Stimulated activated naive CD4-positive, alpha-beta T cell treated with Interleukin-2 at 50 U/mL for 16 hours (primary cell): ENCODE measurements around the gene SLC25A51.
"Not testable (repeated sequence)": the region's sequence is repeated elsewhere in the genome, so short reads cannot be mapped to it uniquely, and the experiment has no call there.

Experiments
- DNase-seq: peaks from one replicate; lab custom pipeline; 2025; lab: John Stamatoyannopoulos, UW

The SLC25A51 gene

DNA sequence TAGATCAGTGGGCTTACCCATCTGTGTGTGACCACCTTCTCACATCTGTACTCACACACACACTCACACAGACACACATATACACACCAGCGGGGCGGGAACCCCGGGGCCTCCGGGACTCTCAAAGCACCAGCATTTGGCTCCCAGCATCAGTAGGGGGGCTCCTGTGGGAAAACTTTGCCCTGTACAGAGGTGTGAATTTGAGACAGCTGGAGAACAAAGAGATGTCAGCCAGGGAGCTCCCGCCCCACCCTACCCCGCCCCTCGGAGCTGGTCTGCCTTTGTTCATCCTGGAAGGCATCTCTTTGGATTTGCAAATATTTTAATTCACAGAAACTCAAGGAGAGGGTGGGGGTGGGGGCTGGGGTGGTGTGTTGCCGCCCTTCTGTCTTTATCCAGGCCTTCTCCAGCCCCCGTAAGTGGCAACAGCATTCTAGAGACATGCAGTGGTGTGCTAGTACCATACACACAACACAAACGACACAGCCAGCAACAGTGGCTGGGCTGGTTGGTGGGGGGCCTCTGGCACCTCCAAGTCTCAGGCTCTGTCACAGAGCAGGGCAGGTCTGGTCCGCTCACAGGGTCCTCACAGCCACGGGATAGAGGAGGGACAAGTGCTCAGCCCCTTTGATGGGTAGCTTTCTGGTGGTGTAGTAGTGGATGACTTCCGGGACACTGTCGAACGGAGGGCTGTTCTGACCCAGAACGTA, 15.5 kb upstream of the SLC25A51 start:
- no peak for DNase-seq

DNA sequence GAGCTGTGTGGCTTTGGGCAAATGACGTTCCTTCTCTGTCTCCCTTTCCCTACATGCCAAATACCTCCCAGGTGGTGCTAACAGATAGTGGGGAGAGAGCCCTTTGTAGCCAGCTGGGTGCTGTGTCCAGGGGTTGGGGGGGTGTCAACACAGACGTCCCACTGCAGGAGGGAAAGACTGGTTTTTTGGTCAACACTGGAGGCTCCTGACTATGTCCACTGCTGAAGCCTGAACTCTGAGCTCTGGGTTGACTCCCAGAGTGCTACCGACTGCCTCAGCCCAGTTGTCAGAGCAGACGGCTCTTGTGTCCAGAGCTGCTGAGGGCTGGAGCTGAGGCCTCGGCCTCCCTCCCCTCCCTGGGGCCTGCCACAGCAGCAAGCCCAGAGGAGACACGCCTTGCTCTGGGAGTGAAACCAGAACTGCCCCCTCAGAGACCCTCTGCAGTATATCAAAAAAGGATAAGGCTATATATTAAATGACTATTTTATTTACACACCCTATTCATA, 14.8 kb upstream of the SLC25A51 start:
- DNase-seq: no peak

DNA sequence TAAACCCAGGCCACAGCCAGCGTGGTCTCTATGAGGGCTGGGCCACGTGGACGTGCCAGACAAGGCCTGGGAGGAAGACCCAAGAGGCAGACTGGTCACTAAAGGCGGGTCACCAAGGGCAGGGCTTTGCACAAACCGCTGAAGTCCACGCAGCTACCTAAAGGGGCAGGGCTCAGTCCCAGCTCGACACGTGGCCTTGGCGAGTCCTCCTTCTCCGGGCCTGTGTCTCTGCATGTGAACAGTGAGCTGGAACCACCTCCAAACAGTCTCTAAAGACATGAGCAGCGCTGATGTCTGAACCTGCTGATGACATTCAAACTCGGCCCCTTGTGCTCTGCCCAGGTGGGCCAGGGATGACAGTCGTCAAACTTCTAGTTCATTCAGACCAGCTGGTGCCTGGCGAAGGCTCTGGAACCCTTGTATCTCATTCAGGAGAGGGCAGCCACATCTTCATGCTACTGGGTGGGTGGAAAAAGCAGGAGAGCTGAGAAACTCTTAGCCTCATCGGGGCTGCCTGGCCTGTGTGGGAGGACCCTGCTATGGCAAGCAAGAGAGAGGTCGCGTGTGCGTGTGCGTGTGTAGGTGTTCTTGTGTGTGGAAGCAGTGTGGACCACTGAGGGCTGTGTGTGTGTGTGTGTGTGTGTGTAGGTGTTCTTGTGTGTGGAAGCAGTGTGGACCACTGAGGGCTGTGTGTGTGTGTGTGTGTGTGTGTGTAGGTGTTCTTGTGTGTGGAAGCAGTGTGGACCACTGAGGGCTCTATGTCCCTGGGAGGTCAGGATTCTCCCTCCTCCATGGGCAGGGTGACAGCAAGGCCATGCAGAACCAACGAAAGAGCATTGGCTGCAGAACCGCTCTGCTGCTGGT, 14.1 kb upstream of the SLC25A51 start:
- DNase-seq: no peak

DNA sequence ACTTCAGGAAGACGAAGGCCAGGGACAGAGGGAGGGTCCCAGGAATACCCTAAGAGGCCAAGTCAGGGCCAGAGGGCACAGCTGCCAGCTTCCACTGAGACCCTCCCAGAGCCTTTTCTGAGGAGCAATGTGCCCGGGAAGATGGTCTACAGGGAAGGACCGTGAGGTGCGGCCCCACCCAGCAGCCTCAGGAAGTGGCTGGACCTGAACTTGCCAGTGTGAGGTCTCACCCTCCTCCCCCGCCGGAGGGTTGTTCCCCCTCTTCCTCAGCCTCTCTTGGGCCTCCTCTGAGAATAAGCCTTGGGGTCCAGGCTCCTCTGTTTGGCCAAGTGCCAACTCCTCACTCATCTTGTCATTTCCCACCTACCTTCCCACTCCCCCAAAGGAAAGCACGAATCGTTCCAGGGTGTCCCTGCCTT, 13.4 kb upstream of the SLC25A51 start:
- DNase-seq: no peak

DNA sequence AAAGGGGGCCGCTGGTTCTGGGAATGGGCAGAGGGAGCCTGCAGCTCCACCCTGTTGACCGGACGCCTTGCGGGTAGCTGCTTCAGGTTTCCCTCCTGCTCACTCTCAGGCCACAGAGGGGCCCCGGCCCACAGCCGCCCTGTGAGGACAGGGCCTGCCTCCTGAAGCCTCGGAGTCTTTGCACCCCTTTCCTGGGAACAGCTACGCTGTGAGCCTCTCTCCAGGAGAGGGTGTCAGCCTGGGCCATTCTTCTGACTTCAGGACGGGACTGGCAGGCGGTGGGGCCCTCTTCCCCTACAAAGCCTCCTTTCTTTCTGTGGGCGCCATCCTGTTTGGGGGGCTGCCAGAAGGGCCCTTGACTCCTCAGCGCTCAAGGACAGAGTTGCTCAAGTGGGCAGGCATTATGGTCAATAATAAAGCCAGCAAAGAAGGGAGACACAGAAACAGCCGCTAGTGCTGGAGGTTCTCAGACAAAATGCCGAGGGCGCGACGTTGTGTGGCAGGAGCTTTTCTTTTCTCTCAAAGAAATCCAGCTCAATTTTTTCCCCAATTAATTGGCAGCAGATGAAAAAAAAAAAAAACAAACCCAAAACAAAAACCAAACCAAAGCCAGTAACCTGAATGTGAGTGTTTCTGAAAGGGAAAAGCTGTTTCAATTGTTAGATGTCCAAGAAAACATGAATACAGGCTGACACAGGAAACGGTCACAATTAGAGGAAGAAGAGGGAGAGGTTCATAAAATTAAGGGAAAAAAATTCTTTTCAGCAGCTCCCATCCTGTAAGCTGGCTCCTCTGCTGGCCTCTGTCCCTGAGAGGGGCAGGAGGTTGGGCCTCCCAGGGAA, 12.8 kb upstream of the SLC25A51 start:
- no peak for DNase-seq

DNA sequence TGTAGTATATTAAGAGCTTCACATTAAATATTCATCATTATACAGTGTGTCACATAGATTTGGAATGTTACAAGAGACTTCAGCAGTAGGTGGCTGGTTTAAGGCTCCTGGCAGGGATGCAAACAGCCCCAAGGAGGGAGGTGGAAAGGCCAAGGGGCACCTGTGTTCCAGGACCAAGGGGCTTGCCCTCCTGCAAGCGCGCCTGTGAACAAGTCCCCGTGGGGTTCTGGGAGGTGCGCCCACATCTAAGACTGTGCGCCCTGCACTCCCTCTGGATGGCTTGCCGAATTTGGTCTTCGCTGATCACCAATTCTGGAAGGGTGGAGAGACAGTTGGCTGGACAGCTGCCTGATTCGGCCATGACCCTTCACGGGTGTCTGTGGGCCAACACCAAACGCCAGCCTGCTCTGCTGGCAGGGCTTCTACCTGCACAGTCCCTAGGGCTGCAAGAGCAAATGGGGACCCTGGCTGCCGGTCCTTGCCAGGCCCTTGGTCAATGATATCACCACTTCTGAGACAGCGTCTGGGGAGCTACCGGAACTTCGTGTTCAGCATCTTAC, 12.1 kb upstream of the SLC25A51 start:
- no peak for DNase-seq

DNA sequence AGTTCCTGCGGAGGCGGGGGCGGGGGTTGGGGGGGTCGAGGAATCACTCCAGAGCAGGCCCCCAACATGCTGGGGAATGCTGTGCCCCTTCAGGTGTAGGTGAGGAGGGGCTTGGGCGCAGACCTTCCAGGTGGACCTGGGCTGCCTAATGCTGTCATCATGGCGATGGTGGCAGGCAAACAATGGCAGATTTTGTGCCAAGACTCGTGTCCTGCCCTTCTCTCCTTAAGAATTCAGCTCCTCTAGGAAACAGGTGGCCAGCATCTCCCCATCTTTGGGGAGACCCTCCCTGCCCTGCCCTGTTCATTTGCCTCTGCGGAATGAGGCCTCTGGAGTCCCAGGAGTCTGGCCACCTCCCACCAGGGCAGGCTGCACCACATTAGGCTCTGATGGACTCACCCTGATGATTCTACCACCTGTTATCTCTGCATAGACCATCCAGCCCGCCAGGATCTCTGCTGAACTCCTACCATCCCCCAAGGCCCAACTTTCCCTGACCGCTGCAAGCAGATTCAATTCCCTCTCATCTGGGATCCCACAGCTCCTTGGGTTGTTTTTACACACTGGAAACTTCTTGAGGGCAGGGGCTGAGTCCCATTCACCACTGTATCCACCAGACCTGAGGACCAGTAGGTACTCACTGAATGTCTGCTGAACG, 10.9 kb upstream of the SLC25A51 start:
- no peak for DNase-seq

DNA sequence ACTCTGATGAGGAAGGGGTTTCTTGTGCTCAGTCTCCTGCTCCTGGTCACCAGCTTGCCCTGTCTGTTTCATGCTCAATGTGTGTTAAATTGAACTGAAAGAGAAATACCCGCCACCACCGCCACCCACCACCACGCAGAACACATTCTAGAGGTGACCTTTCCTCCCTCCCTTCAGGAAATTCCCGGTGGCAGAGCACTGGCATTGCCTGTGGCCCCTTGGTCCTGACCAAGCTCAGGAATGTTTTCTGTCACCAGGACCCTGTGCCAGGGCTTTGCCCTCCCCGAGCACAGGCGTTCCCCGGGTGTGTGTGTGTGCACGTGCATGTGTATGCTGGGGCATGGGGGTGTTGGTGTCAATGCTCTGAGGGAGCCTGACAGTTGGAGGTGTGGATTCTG, 10.2 kb upstream of the SLC25A51 start:
- DNase-seq: no peak

DNA sequence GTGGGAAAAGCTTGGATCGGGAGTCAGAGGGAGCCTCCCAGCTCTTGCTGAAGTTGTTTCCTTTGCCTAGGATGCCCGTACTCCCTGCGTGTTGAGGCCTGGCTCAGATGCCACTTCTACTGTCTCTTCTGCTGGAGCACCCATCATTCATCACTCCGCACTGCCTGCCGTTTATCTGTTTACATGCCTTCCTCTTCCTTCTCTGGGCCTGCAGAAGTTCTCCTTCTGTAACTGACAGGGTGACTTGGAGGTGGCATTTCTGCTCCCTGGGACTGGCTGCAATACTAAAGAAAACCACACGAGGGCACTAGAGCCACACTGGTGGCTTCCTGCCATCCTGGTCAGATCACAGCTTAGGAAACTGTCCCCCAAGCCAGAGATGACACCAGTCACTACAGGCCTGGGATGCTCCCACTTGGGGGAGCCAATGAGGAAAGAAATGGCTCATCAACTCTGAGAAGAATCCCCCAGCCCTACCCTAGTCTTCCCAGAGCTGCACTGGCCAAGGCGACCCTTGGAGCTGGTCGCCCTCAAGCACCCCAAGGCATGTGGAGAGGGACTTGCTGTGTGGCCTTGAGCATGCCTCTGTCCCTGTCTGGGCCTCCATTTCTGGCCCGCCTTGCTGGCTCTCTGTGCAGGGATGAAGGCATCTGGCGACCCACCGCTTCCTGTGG, 9.7 kb upstream of the SLC25A51 start:
- DNase-seq: peak; percentile 68

DNA sequence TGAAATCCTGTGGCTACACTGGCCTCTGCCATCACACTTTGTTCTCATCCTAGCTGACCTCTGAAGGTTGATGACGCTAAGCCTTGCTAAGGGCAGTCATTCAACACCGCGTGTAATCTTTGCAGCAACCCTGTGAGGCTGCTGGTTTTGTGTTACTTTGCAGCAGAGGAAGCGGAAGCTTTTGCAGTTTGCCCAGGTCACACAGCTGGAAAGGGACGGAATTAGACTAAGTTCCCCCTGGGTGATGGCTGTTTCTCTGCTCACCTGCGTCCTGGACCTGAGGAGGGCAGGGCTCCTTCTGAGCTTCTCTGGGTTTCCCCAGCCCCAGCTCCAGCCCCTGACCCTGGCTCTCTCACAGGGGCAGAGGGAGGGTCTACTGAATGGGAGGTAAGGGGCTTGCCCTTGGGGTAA, 7.3 kb upstream of the SLC25A51 start:
- no peak for DNase-seq

DNA sequence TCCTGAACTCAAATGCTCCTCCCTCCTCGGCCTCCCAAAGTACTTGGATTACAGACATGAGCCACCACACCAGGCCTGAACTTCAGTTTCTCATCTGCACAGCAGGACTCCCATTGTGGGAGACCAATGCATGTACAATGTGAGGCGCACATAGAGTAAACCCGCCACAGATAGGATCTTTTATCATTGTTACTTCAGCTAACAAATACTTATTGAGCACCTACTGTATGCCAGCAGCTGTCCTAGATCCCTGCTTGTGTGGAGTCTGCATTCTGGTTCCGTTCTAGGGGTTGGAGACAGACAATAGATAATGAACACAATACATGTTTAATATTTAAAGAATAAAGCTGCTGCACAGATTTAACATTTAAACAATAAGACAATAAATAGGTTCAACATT, 6.3 kb upstream of the SLC25A51 start:
- no peak for DNase-seq

DNA sequence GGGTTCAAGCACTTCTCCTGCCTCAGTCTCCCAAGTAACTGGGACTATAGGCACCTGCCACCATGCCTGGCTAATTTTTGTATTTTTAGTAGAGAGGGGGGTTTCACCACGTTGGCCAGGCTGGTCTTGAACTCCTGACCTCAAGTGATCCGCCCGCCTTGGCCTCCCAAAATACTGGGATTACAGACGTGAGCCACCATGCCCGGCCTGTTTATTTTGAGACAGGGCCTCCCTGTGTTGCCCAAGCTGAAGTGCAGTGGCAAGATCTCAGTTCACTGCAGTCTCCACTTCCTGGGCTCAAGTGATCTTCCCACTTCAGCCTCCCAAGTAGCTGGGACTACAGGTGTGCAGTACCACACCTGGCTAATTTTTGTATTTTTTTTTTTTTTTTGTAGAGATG, 5.9 kb upstream of the SLC25A51 start:
- DNase-seq: not testable (repeated sequence)

DNA sequence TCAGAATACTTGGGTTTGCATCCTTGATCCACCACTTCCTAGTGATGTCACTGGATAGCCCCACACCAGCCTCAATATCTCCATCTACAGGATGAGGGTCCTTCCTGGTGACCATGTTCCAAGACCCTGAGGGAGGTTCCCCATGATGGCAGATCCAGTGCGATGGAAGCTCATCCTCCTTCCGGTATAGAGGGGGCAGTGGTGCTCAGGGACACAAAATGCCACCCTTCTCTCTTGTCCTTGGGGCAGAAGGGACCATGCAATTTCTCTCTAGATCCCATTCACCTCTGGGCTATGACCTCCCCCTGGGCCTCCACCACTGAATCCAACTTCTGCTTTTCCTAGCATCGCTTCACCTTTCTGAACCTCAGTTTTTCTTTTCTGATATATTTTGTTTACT, 5.4 kb upstream of the SLC25A51 start:
- no peak for DNase-seq

DNA sequence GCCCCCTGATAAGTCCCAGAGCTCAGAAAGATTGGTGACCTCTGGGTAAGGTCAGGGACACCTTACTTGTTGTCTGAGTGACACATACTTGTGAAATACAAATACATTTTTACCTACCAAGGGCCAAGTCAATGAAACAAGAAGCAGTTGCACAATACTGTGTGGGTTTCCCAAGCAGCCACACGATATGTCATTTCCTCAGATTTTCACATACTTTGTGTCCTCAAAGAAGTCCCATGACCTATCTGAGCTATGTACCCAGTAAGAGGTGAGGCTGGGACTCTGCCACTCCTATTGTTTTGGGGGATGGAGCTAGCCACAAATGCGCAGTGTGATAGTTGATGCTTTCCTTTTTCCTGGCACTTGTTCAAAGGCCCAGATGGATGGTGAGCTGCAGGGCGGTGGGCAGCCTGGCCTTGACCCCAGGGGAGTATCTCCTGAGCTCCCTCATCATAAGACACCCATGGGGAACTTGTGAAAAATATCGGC, 4.8 kb upstream of the SLC25A51 start:
- DNase-seq: no peak

DNA sequence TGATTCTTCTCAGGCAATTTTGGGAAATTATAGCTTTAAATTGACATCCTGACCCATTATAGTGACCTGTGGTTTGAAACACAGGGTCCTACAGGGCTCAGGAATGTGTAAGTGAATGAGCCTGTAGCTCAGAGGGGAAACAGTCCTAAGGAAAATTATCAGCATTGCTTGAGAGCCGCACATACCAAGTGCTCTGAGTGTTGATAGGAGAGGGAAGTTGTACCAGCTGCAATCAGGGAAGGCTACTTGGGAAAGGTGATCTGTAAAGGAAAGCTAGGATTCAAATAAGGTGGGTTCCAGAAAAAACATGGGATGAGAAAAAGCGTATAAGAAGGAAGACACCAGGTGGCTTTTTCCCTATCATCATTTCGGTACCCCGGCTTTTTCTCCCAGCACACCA, 4.4 kb upstream of the SLC25A51 start:
- no peak for DNase-seq

DNA sequence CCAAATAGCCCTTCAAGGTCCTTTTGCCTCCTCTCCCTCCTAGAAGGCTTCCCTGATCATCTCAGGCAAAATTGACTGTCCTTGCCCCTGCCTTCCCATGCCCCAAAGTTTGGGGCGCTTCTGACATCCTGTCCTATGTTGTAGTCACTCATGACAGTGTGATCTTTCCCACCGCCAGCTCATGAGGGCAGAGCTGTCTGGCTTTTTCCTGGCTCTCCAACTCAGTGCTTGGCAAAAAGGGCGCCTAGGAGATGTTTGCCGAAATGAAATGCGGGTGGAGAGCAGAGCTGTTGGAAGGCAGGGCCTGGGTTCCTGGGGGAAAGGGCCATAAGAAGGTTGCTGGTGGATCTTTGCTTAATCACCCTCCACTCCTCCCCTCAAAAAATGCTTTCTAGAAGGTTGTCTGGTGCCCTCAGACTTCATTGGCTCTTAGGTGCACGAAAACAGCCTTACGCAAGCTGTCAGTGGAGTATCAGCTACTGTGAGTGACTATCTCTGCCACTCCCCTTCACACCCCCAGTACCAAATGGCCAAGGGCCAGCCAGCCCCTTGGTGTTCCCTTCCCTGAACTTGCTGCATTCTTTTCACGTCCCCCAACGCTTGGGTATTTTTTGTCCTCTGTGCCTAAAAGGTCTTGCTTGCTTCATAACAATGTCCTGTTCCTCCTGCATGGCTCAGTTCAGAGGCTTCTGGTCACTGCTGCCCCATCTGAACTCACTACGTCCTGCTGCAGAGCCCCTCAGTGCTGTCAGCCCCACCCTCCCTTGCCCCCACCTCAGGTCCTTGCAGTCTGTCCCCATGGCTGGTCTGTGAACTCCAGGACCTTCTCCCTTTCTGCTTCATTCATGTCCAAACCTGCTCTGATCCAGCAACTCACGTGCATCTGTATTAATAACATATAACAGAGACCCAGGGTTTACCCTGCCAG, 2.6 kb upstream of the SLC25A51 start:
- no peak for DNase-seq

DNA sequence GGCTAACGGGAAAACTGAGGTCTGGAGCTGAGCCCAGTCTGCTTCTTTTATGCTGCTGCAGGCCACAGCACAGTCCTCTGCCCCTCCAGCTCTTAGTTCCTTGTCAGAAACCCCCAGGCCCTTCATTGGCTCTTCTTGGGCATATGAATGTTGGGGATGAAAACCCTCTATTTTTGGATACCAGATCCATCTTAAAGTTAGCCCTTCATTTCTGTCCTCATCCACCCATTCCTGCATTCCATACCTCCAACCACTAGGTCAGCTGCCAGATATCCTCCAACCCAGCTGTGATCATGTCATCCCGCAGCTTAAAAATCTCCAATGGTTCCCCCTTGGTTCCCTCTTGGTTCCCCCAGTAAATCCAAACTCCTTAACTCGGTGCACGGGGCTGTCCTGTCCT, 1.8 kb upstream of the SLC25A51 start:
- no peak for DNase-seq

DNA sequence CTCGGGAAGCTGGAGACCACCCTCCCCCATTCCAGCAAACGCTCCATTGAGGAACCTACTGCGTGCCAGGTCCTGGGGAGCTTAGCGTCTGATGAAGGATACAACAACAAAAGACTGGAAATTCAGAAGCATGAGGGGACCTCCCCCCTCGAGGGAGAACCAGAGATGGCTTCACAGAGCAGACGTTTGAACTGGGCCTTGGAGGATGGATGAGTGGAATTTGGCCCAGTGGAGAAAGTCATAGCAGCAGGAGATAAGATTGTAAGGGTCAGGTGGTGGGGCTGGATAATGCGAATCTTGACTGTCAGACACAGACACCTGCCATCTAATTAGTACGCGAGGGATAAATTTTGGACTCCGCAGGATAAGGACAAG, 1.2 kb upstream of the SLC25A51 start:
- DNase-seq: no peak

DNA sequence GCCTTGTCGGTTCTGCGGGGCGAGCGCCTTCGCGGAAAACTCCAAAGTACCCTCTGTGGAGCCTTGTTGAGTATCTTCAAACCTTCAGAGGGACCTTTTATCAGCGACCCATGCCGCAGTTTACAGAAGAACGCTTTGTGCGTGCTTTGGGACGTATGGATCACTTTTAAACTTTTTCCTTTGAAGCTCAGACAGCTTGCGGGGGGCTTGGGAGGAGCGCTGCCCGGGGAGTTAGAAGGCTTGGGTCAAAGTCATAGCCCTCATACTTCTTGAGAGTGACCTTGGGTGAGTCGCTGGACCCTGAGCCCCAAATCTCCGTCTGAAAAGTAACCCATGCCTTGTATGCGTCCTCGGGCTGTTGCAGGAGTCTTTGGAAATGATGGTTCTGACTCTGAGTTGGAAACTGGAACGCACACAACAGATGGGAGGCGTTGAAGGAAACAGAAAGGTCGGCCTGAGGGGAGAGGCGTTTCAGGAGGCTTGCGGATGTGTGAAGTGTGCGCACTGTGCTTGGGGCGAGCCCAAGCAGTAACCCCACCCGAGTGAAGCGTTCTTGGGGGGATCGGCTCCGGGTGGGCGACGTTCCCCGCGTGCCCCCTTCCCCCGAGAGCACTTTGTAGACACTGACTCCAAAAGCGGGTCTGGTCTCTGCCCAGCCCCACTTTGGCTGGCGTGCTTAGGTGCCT, 661 bp upstream of the SLC25A51 start:
- DNase-seq: no peak
